GM12878 (cell line): Measurements from ENCODE around the gene COPG2.

Experiments used
- PBX3 ChIP-seq: IDR thresholded peaks from 2 replicates; pipeline ENCODE4 v1.6.1; 2011; ENCODE audit warnings: mild to moderate bottlenecking, low read depth, low read length, moderate library complexity; ENCODE audit not compliant: insufficient replicate concordance
- POLR2AphosphoS5 ChIP-seq: IDR thresholded peaks from 2 replicates; pipeline ENCODE4 v1.6.1; 2011; ENCODE audit warnings: mild to moderate bottlenecking, low read length, inconsistent platforms
- SMAD5 ChIP-seq: IDR thresholded peaks from 2 replicates; pipeline ENCODE4 v1.6.1; 2016; ENCODE audit warnings: antibody characterized with exemption, low read depth
- SRF ChIP-seq, 2 experiments: IDR thresholded peaks; 2 replicates each; pipeline ENCODE4 v1.6.1; 2011; ENCODE audit warnings: low read depth in 2 of 2, low read length in 2 of 2, mild to moderate bottlenecking in 1 of 2, moderate library complexity in 1 of 2
- TCF7 ChIP-seq: IDR thresholded peaks from 2 replicates; pipeline ENCODE4 v1.6.1; 2014; ENCODE audit warnings: antibody characterized with exemption, borderline replicate concordance
- ZNF274 ChIP-seq: IDR thresholded peaks from one replicate; pipeline ENCODE4 v1.8.0; 2011; ENCODE audit not compliant: insufficient read length, insufficient read depth

- TF ChIP-seq SRF (IDR thresholded peaks at IDR 0.05; ENCODE audit: low read depth in 2 of 2, low read length in 2 of 2) (no peak), ZNF274 (no peak), POLR2AphosphoS5 (no peak), TCF7 (no peak), SMAD5 (no peak), PBX3 (no peak)
Measured at GRCh38 chr7:130505753-130506152, 162.8 kb downstream of the COPG2 start.
